CD8-positive, alpha-beta memory T cell (primary cell): ENCODE results near the gene MIOX. TPM values are rescaled to one million over a fixed set of nuclear protein-coding genes. Genes with fewer than 3 reads are reported as not detected.
A peak's percentile ranks its signal among the peaks of the same experiment; 100 is the strongest.

Experiments used
- CTCF ChIA-PET: fragments of 350-600 bp; sonication (Branson Sonifier 250); formaldehyde crosslinking; loops from one replicate; lab custom pipeline; 2021; ENCODE audit warnings: antibody characterized with exemption; lab: Charles Lee
- POLR2A ChIA-PET: fragments of 350-600 bp; sonication (Branson Sonifier 250); formaldehyde crosslinking; loops from one replicate; lab custom pipeline; 2021; ENCODE audit warnings: antibody characterized with exemption; lab: Charles Lee
- DNase-seq, 5 donors: peaks; one replicate each; pipeline versions ENCODE4 v3.0.0 to v3.0.0-alpha.2; 2020 to 2022; ENCODE audit warnings: mixed read lengths in 1 of 5
- H3K27ac ChIP-seq: one replicate; pipeline ENCODE4 v1.7.0; 2013; ENCODE audit warnings: low read depth, mild to moderate bottlenecking, low read length, moderate library complexity
- H3K27me3 ChIP-seq: 2 replicates; pipeline ENCODE4 v1.7.0; 2013; ENCODE audit warnings: low read length, mild to moderate bottlenecking; ENCODE audit not compliant: insufficient read depth, poor library complexity, severe bottlenecking
- H3K36me3 ChIP-seq: 2 replicates; pipeline ENCODE4 v1.7.0; 2013; ENCODE audit warnings: mild to moderate bottlenecking, low read length, moderate library complexity; ENCODE audit not compliant: insufficient read depth
- H3K4me1 ChIP-seq: 2 replicates; pipeline ENCODE4 v1.7.0; 2013; ENCODE audit warnings: mild to moderate bottlenecking, low read length, moderate library complexity; ENCODE audit not compliant: insufficient read depth
- H3K4me3 ChIP-seq: 2 replicates; pipeline ENCODE4 v1.7.0; 2013; ENCODE audit warnings: mild to moderate bottlenecking, low read length
- H3K9me3 ChIP-seq: 2 replicates; pipeline ENCODE4 v1.7.0; 2013; ENCODE audit warnings: mild to moderate bottlenecking, low read length
- H3K27ac Mint-ChIP-seq, 8 donors: one replicate each; pipeline ENCODE4 v1.8.0; 2020 to 2021; ENCODE audit warnings: mixed read lengths in 8 of 8, mild to moderate bottlenecking in 6 of 8, inconsistent platforms in 3 of 8, moderate library complexity in 3 of 8
- H3K27me3 Mint-ChIP-seq, 2 donors: one replicate each; pipeline ENCODE4 v1.8.0; 2020 to 2021; ENCODE audit warnings: mixed read lengths in 2 of 2, mild to moderate bottlenecking in 1 of 2, moderate library complexity in 1 of 2
- H3K36me3 Mint-ChIP-seq, 3 donors: one replicate each; pipeline ENCODE4 v1.8.0; 2020 to 2021; ENCODE audit warnings: mixed read lengths in 3 of 3, inconsistent platforms in 1 of 3, mild to moderate bottlenecking in 1 of 3
- H3K4me1 Mint-ChIP-seq, 3 donors: one replicate each; pipeline ENCODE4 v1.8.0; 2020 to 2021; ENCODE audit warnings: mixed read lengths in 3 of 3, inconsistent platforms in 1 of 3, mild to moderate bottlenecking in 1 of 3
- H3K4me3 Mint-ChIP-seq, 7 donors: one replicate each; pipeline ENCODE4 v1.8.0; 2020 to 2021; ENCODE audit warnings: mixed read lengths in 7 of 7, mild to moderate bottlenecking in 6 of 7, moderate library complexity in 4 of 7, inconsistent platforms in 2 of 7
- H3K9me3 Mint-ChIP-seq, 5 donors: one replicate each; pipeline ENCODE4 v1.8.0; 2020 to 2022; ENCODE audit warnings: mixed read lengths in 5 of 5, mild to moderate bottlenecking in 3 of 5, moderate library complexity in 2 of 5, inconsistent platforms in 1 of 5
- polyA plus RNA-seq: library from polyadenylated mRNA; unstranded; fragments of 300-500 nt; fragmentation: Illumina TruSeq; gene quantifications from one replicate; pipeline ENCODE4 v1.2.3, GENCODE V29; 2021
- total RNA-seq, 2 experiments: library from RNA; stranded (reverse); gene quantifications; one replicate each; pipeline ENCODE4 v1.2.3, GENCODE V29; 2021

MIOX gene
- total and polyA plus RNA-seq, 3 experiments from 2014 or later, result 0.31 TPM; not detected in 2

GRCh38 chr22:50446708-50447575, 39.7 kb upstream of the MIOX start:
- ChIA-PET POLR2A (no interaction called here), CTCF (interaction anchor here (0.8 kb wide), 1 partner anchor 11 kb away, joined by 3 read pairs; no protein-coding TSS in a partner anchor)
- Mint-ChIP-seq H3K36me3 (peaks cover 0 to 69% (median 15%) of the 10 kb centered on the region in 3 donors), H3K9me3 (no peaks in the 10 kb centered on the region), H3K27ac (peak overlapping the region in 2 of 8 donors; percentile 34 to 54), H3K4me1 (peaks cover 29 to 43% (median 33%) of the 10 kb centered on the region in 3 donors), H3K4me3 (no peak overlapping the region), H3K27me3 (no peaks in the 10 kb centered on the region)
- Histone ChIP-seq H3K27me3 (no peaks in the 10 kb centered on the region), H3K27ac (no peak overlapping the region), H3K4me1 (peaks cover 19% of the 10 kb centered on the region), H3K9me3 (no peaks in the 10 kb centered on the region), H3K36me3 (peaks cover 15% of the 10 kb centered on the region), H3K4me3 (no peak overlapping the region)
- DNase-seq, result no peak

GRCh38 chr22:50447576-50448551, 38.8 kb upstream of the MIOX start:
- H3K27ac ChIP-seq, result no peak overlapping the region
- Mint-ChIP-seq H3K27me3 (no peaks in the 10 kb centered on the region), H3K27ac (peak overlapping the region in 7 of 8 donors; percentile 29 to 91 (median 64)), H3K36me3 (peaks cover 0 to 70% (median 17%) of the 10 kb centered on the region in 3 donors), H3K9me3 (no peaks in the 10 kb centered on the region), H3K4me3 (peak overlapping the region in 1 of 7 donors; percentile 13), H3K4me1 (peaks cover 31 to 43% (median 35%) of the 10 kb centered on the region in 3 donors)
- no peak overlapping the region for H3K4me3 ChIP-seq
- no peaks in the 10 kb centered on the region for H3K27me3 ChIP-seq
- peaks cover 15% of the 10 kb centered on the region for H3K36me3 ChIP-seq
- no peaks in the 10 kb centered on the region for H3K9me3 ChIP-seq
- no peak for DNase-seq
- ChIA-PET POLR2A (no interaction called here), CTCF (no interaction called here)
- H3K4me1 ChIP-seq, result peaks cover 19% of the 10 kb centered on the region

- ChIA-PET POLR2A (interaction anchor here (0.6 kb wide), 1 partner anchor 141 kb away, joined by 5 read pairs; no protein-coding TSS in a partner anchor), CTCF (interaction anchor here (0.7 to 2.3 kb wide), 4 partner anchors 45 to 84 kb away, joined by 3 to 12 read pairs (median 4); partner anchors contain the start of gene SCO2)
- Mint-ChIP-seq H3K27me3 (no peaks in the 10 kb centered on the region), H3K9me3 (no peaks in the 10 kb centered on the region), H3K4me1 (peaks cover 12 to 18% (median 16%) of the 10 kb centered on the region in 3 donors), H3K36me3 (peaks cover 0 to 81% (median 20%) of the 10 kb centered on the region in 3 donors), H3K27ac (peak overlapping the region; percentile 31 to 93 (median 58)), H3K4me3 (peak overlapping the region in 1 of 7 donors; percentile 49)
- no peak overlapping the region for H3K27ac ChIP-seq
- H3K4me1 ChIP-seq, result no peaks in the 10 kb centered on the region
- peaks cover 42% of the 10 kb centered on the region for H3K36me3 ChIP-seq
- H3K9me3 ChIP-seq, result no peaks in the 10 kb centered on the region
- no peak overlapping the region for H3K4me3 ChIP-seq
- no peak for DNase-seq
- H3K27me3 ChIP-seq, result no peaks in the 10 kb centered on the region
Measured at GRCh38 chr22:50452649-50453048, 34.0 kb upstream of the MIOX start.

GRCh38 chr22:50454556-50455075, 32.0 kb upstream of the MIOX start:
- Mint-ChIP-seq H3K27me3 (no peaks in the 10 kb centered on the region), H3K4me1 (peaks cover 6 to 15% (median 11%) of the 10 kb centered on the region in 3 donors), H3K36me3 (peaks cover 5 to 77% (median 17%) of the 10 kb centered on the region in 3 donors), H3K27ac (peak overlapping the region in 4 of 8 donors; percentile 24 to 69 (median 38)), H3K9me3 (no peaks in the 10 kb centered on the region), H3K4me3 (no peak overlapping the region)
- CTCF ChIA-PET, result interaction anchor here (1.7 to 2.3 kb wide), 2 partner anchors 18 to 43 kb away, joined by 6 to 12 read pairs; no protein-coding TSS in a partner anchor
- H3K9me3 ChIP-seq, result no peaks in the 10 kb centered on the region
- DNase-seq, result no peak
- peaks cover 27% of the 10 kb centered on the region for H3K36me3 ChIP-seq
- H3K4me3 ChIP-seq, result no peak overlapping the region
- H3K4me1 ChIP-seq, result no peaks in the 10 kb centered on the region
- POLR2A ChIA-PET, result no interaction called here
- no peak overlapping the region for H3K27ac ChIP-seq
- H3K27me3 ChIP-seq, result no peaks in the 10 kb centered on the region

- H3K27ac ChIP-seq, result no peak overlapping the region
- no peaks in the 10 kb centered on the region for H3K9me3 ChIP-seq
- no peak overlapping the region for H3K4me3 Mint-ChIP-seq
- no peak for DNase-seq
- peaks cover 5 to 78% (median 16%) of the 10 kb centered on the region in 3 donors for H3K36me3 Mint-ChIP-seq
- no peaks in the 10 kb centered on the region for H3K27me3 Mint-ChIP-seq
- H3K27ac Mint-ChIP-seq, result peak overlapping the region in 1 of 8 donors; percentile 24
- no peaks in the 10 kb centered on the region for H3K4me1 ChIP-seq
- H3K9me3 Mint-ChIP-seq, result no peaks in the 10 kb centered on the region
- peaks cover 33% of the 10 kb centered on the region for H3K36me3 ChIP-seq
- peaks cover 4 to 12% (median 7%) of the 10 kb centered on the region in 3 donors for H3K4me1 Mint-ChIP-seq
- no peaks in the 10 kb centered on the region for H3K27me3 ChIP-seq
- ChIA-PET POLR2A (no interaction called here), CTCF (interaction anchor here (1.7 kb wide), 1 partner anchor 17 kb away, joined by 6 read pairs; no protein-coding TSS in a partner anchor)
- no peak overlapping the region for H3K4me3 ChIP-seq
Measured at GRCh38 chr22:50455201-50455600, 31.5 kb upstream of the MIOX start.

GRCh38 chr22:50456026-50456425, 30.6 kb upstream of the MIOX start:
- H3K27ac Mint-ChIP-seq, result peak overlapping the region in 1 of 8 donors; percentile 17
- no peaks in the 10 kb centered on the region for H3K4me1 ChIP-seq
- ChIA-PET POLR2A (no interaction called here), CTCF (interaction anchor here (1.5 to 2.1 kb wide), 3 partner anchors 14 to 70 kb away, joined by 4 to 8 read pairs (median 6); partner anchors contain the start of gene SCO2)
- no peaks in the 10 kb centered on the region for H3K9me3 Mint-ChIP-seq
- no peak overlapping the region for H3K27ac ChIP-seq
- peaks cover 5 to 79% (median 11%) of the 10 kb centered on the region in 3 donors for H3K36me3 Mint-ChIP-seq
- H3K4me3 ChIP-seq, result no peak overlapping the region
- no peaks in the 10 kb centered on the region for H3K27me3 ChIP-seq
- no peaks in the 10 kb centered on the region for H3K27me3 Mint-ChIP-seq
- no peak for DNase-seq
- H3K4me3 Mint-ChIP-seq, result no peak overlapping the region
- H3K9me3 ChIP-seq, result no peaks in the 10 kb centered on the region
- H3K36me3 ChIP-seq, result peaks cover 38% of the 10 kb centered on the region
- peaks cover 4 to 12% (median 7%) of the 10 kb centered on the region in 3 donors for H3K4me1 Mint-ChIP-seq
